ENCODE measurements around the gene CTNND2. TPM values are rescaled to one million over a fixed set of nuclear protein-coding genes. Genes with fewer than 3 reads are reported as not detected.

CTNND2 gene
- total RNA-seq, 2 experiments from 2014 or later: not detected

GRCh38 chr5:11792621-11793020, 111.6 kb downstream of the CTNND2 start:
- Mint-ChIP-seq H3K27me3 (no peaks in the 10 kb centered on the region), H3K36me3 (ENCODE audit: low read depth) (no peaks in the 10 kb centered on the region), H3K4me3 (no peak overlapping the region), H3K27ac (no peak overlapping the region), H3K4me1 (ENCODE audit: low read depth) (no peaks in the 10 kb centered on the region), H3K9me3 (peaks cover 4% of the 10 kb centered on the region)
- DNase-seq (no peak), ATAC-seq (no peak)
- ChIA-PET POLR2A (no interaction called here), CTCF (no interaction called here)
- TF ChIP-seq, protein P1, sequence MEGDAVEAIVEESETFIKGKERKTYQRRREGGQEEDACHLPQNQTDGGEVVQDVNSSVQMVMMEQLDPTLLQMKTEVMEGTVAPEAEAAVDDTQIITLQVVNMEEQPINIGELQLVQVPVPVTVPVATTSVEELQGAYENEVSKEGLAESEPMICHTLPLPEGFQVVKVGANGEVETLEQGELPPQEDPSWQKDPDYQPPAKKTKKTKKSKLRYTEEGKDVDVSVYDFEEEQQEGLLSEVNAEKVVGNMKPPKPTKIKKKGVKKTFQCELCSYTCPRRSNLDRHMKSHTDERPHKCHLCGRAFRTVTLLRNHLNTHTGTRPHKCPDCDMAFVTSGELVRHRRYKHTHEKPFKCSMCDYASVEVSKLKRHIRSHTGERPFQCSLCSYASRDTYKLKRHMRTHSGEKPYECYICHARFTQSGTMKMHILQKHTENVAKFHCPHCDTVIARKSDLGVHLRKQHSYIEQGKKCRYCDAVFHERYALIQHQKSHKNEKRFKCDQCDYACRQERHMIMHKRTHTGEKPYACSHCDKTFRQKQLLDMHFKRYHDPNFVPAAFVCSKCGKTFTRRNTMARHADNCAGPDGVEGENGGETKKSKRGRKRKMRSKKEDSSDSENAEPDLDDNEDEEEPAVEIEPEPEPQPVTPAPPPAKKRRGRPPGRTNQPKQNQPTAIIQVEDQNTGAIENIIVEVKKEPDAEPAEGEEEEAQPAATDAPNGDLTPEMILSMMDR (IDR thresholded peaks at IDR 0.05): no peak
- intact Hi-C loops (cut with micrococcal nuclease): no loop called here

GRCh38 chr5:11791792-11792191, 112.5 kb downstream of the CTNND2 start:
- no peaks in the 10 kb centered on the region for H3K27me3 Mint-ChIP-seq

GRCh38 chr5:11790201-11790600, 114.0 kb downstream of the CTNND2 start:
- Mint-ChIP-seq H3K27me3 (no peaks in the 10 kb centered on the region), H3K4me3 (no peak overlapping the region), H3K27ac (no peak overlapping the region), H3K9me3 (peaks cover 4% of the 10 kb centered on the region), H3K4me1 (ENCODE audit: low read depth) (no peaks in the 10 kb centered on the region), H3K36me3 (ENCODE audit: low read depth) (no peaks in the 10 kb centered on the region)
- intact Hi-C loops (cut with micrococcal nuclease): no loop called here
- ChIA-PET POLR2A (no interaction called here), CTCF (no interaction called here)
- DNase-seq (no peak), ATAC-seq (no peak)
- TF ChIP-seq, protein P1 (IDR thresholded peaks at IDR 0.05): no peak

More at GRCh38 chr5:11791792-11792191, 112.5 kb downstream of the CTNND2 start:
- no peaks in the 10 kb centered on the region for H3K4me1 Mint-ChIP-seq (ENCODE audit: low read depth)
- ChIA-PET POLR2A (no interaction called here), CTCF (no interaction called here)
- no peak for DNase-seq
- no peak overlapping the region for H3K27ac Mint-ChIP-seq
- intact Hi-C loops (cut with micrococcal nuclease): no loop called here
- H3K9me3 Mint-ChIP-seq: peaks cover 4% of the 10 kb centered on the region
- no peaks in the 10 kb centered on the region for H3K36me3 Mint-ChIP-seq (ENCODE audit: low read depth)
- no peak for ATAC-seq
- no peak overlapping the region for H3K4me3 Mint-ChIP-seq
- TF ChIP-seq, protein P1 (IDR thresholded peaks at IDR 0.05): no peak

GRCh38 chr5:11785771-11786352, 118.4 kb downstream of the CTNND2 start:
- POLR2A ChIA-PET: no interaction called here
- no peak for DNase-seq
- Mint-ChIP-seq H3K4me3 (no peak overlapping the region), H3K27me3 (no peaks in the 10 kb centered on the region), H3K4me1 (ENCODE audit: low read depth) (no peaks in the 10 kb centered on the region), H3K27ac (no peak overlapping the region), H3K36me3 (ENCODE audit: low read depth) (no peaks in the 10 kb centered on the region), H3K9me3 (peaks cover 4% of the 10 kb centered on the region)
- intact Hi-C loops (cut with micrococcal nuclease): no loop called here
- CTCF ChIA-PET: no interaction called here
- ATAC-seq: no peak
- TF ChIP-seq, protein P1 (IDR thresholded peaks at IDR 0.05): no peak

- ATAC-seq (no peak), DNase-seq (no peak)
- POLR2A ChIA-PET: no interaction called here
- CTCF ChIA-PET: no interaction called here
- Mint-ChIP-seq H3K4me3 (no peak overlapping the region), H3K27me3 (no peaks in the 10 kb centered on the region), H3K9me3 (peaks cover 3% of the 10 kb centered on the region), H3K27ac (no peak overlapping the region), H3K36me3 (ENCODE audit: low read depth) (no peaks in the 10 kb centered on the region), H3K4me1 (ENCODE audit: low read depth) (no peaks in the 10 kb centered on the region)
- intact Hi-C loops (cut with micrococcal nuclease): no loop called here
- TF ChIP-seq, protein P1 (IDR thresholded peaks at IDR 0.05): no peak
Measured at GRCh38 chr5:11780641-11781345, 123.5 kb downstream of the CTNND2 start.

All from activated CD8-positive, alpha-beta T cell treated with anti-CD3 and anti-CD28 coated beads for 36 hours (primary cell).